SJCRH30 (cell line): ENCODE data around the gene FMN2. TPM values are rescaled to one million over a fixed set of nuclear protein-coding genes. Genes with fewer than 3 reads are reported as not detected.
"Not testable (repeated sequence)": the region's sequence is repeated elsewhere in the genome, so short reads cannot be mapped to it uniquely, and the experiment has no call there.

Source experiments
- DNase-seq, 2 experiments: peaks; one replicate each; pipeline ENCODE4 v3.0.0-alpha.2; 2015 to 2020
- H3K27ac ChIP-seq: fragments of 250-450 bp; sonication (Bioruptor Pico); 2 replicates; pipeline ENCODE4 v1.5.1; 2020; ENCODE audit warnings: mild to moderate bottlenecking, moderate library complexity
- H3K27me3 ChIP-seq: fragments of 250-450 bp; sonication (Bioruptor Pico); 2 replicates; pipeline ENCODE4 v1.5.1; 2020; ENCODE audit warnings: mild to moderate bottlenecking, moderate library complexity
- H3K36me3 ChIP-seq: fragments of 250-450 bp; sonication (Bioruptor Pico); 2 replicates; pipeline ENCODE4 v1.5.1; 2020; ENCODE audit warnings: mild to moderate bottlenecking, moderate library complexity
- H3K4me1 ChIP-seq: fragments of 250-450 bp; sonication (Bioruptor Pico); 2 replicates; pipeline ENCODE4 v1.5.1; 2020; ENCODE audit warnings: mild to moderate bottlenecking, moderate library complexity
- H3K4me3 ChIP-seq: fragments of 250-450 bp; sonication (Bioruptor Pico); 2 replicates; pipeline ENCODE4 v1.5.1; 2020; ENCODE audit warnings: mild to moderate bottlenecking, moderate library complexity
- H3K9me3 ChIP-seq: fragments of 250-450 bp; sonication (Bioruptor Pico); replicated peaks from 2 replicates; pipeline ENCODE4 v1.5.1; 2020; ENCODE audit warnings: mild to moderate bottlenecking, moderate library complexity
- total RNA-seq: library from RNA; depleted of rRNA; stranded (reverse); fragments of >200 nt; shearing (Covaris generic); gene quantifications from 2 replicates; pipeline ENCODE4 v1.2.3, GENCODE V29; 2014

FMN2 gene
- total RNA-seq, 1 experiment from 2014 or later, result not detected

GRCh38 chr1:240385985-240386978 lies 294.6 kb downstream of the FMN2 start:
- DNase-seq, result no peak
- Histone ChIP-seq H3K36me3 (no peaks in the 10 kb centered on the region), H3K27ac (no peak overlapping the region), H3K27me3 (no peaks in the 10 kb centered on the region), H3K4me3 (no peak overlapping the region), H3K4me1 (no peaks in the 10 kb centered on the region), H3K9me3 (no peaks in the 10 kb centered on the region)

- Histone ChIP-seq H3K4me1 (no peaks in the 10 kb centered on the region), H3K4me3 (no peak overlapping the region), H3K36me3 (no peaks in the 10 kb centered on the region), H3K27me3 (no peaks in the 10 kb centered on the region), H3K9me3 (no peaks in the 10 kb centered on the region), H3K27ac (no peak overlapping the region)
- no peak for DNase-seq
Observed at GRCh38 chr1:240387051-240387450, 295.4 kb downstream of the FMN2 start.

- Histone ChIP-seq H3K4me1 (no peaks in the 10 kb centered on the region), H3K27ac (no peak overlapping the region), H3K27me3 (no peaks in the 10 kb centered on the region), H3K36me3 (no peaks in the 10 kb centered on the region), H3K4me3 (no peak overlapping the region), H3K9me3 (no peaks in the 10 kb centered on the region)
- DNase-seq, result no peak
Observed at GRCh38 chr1:240391660-240392260, 300.1 kb downstream of the FMN2 start.

GRCh38 chr1:240394353-240394752 lies 302.7 kb downstream of the FMN2 start:
- Histone ChIP-seq H3K36me3 (no peaks in the 10 kb centered on the region), H3K27ac (no peak overlapping the region), H3K4me3 (no peak overlapping the region), H3K27me3 (no peaks in the 10 kb centered on the region), H3K4me1 (no peaks in the 10 kb centered on the region), H3K9me3 (no peaks in the 10 kb centered on the region)
- no peak for DNase-seq

- DNase-seq, result no peak
- Histone ChIP-seq H3K4me1 (no peaks in the 10 kb centered on the region), H3K36me3 (no peaks in the 10 kb centered on the region), H3K27ac (no peak overlapping the region), H3K4me3 (no peak overlapping the region), H3K9me3 (no peaks in the 10 kb centered on the region), H3K27me3 (no peaks in the 10 kb centered on the region)
Observed at GRCh38 chr1:240395336-240395735, 303.7 kb downstream of the FMN2 start.

- no peak overlapping the region for H3K27ac ChIP-seq
- DNase-seq, result no peak
- H3K36me3 ChIP-seq, result no peaks in the 10 kb centered on the region
- no peaks in the 10 kb centered on the region for H3K27me3 ChIP-seq
- no peaks in the 10 kb centered on the region for H3K9me3 ChIP-seq
- no peak overlapping the region for H3K4me3 ChIP-seq
- no peaks in the 10 kb centered on the region for H3K4me1 ChIP-seq
Observed at GRCh38 chr1:240399381-240399780, 307.7 kb downstream of the FMN2 start.

GRCh38 chr1:240401731-240402130 lies 310.0 kb downstream of the FMN2 start:
- Histone ChIP-seq H3K27me3 (no peaks in the 10 kb centered on the region), H3K27ac (no peak overlapping the region), H3K36me3 (no peaks in the 10 kb centered on the region), H3K4me3 (no peak overlapping the region), H3K9me3 (no peaks in the 10 kb centered on the region), H3K4me1 (no peaks in the 10 kb centered on the region)
- DNase-seq, result no peak

- no peak overlapping the region for H3K4me3 ChIP-seq
- no peak overlapping the region for H3K27ac ChIP-seq
- DNase-seq, result no peak
- H3K9me3 ChIP-seq, result no peaks in the 10 kb centered on the region
- no peaks in the 10 kb centered on the region for H3K36me3 ChIP-seq
- no peaks in the 10 kb centered on the region for H3K4me1 ChIP-seq
- H3K27me3 ChIP-seq, result no peaks in the 10 kb centered on the region
Observed at GRCh38 chr1:240402326-240402725, 310.6 kb downstream of the FMN2 start.

GRCh38 chr1:240404286-240404685 lies 312.6 kb downstream of the FMN2 start:
- Histone ChIP-seq H3K36me3 (no peaks in the 10 kb centered on the region), H3K4me1 (no peaks in the 10 kb centered on the region), H3K9me3 (no peaks in the 10 kb centered on the region), H3K4me3 (no peak overlapping the region), H3K27ac (no peak overlapping the region), H3K27me3 (no peaks in the 10 kb centered on the region)
- DNase-seq, result no peak

GRCh38 chr1:240405751-240406150 lies 314.1 kb downstream of the FMN2 start:
- Histone ChIP-seq H3K4me1 (no peaks in the 10 kb centered on the region), H3K27me3 (no peaks in the 10 kb centered on the region), H3K9me3 (no peaks in the 10 kb centered on the region), H3K4me3 (no peak overlapping the region), H3K27ac (no peak overlapping the region), H3K36me3 (no peaks in the 10 kb centered on the region)
- no peak for DNase-seq

- Histone ChIP-seq H3K27me3 (no peaks in the 10 kb centered on the region), H3K4me1 (no peaks in the 10 kb centered on the region), H3K9me3 (no peaks in the 10 kb centered on the region), H3K27ac (no peak overlapping the region), H3K4me3 (no peak overlapping the region), H3K36me3 (no peaks in the 10 kb centered on the region)
- no peak for DNase-seq
Observed at GRCh38 chr1:240407407-240407806, 315.7 kb downstream of the FMN2 start.

- Histone ChIP-seq H3K27ac (no peak overlapping the region), H3K36me3 (no peaks in the 10 kb centered on the region), H3K4me3 (no peak overlapping the region), H3K27me3 (no peaks in the 10 kb centered on the region), H3K9me3 (no peaks in the 10 kb centered on the region), H3K4me1 (no peaks in the 10 kb centered on the region)
- no peak for DNase-seq
Observed at GRCh38 chr1:240409615-240410014, 317.9 kb downstream of the FMN2 start.

- Histone ChIP-seq H3K4me1 (no peaks in the 10 kb centered on the region), H3K9me3 (no peaks in the 10 kb centered on the region), H3K27ac (no peak overlapping the region), H3K27me3 (no peaks in the 10 kb centered on the region), H3K4me3 (no peak overlapping the region), H3K36me3 (no peaks in the 10 kb centered on the region)
- no peak for DNase-seq
Observed at GRCh38 chr1:240413732-240414131, 322.0 kb downstream of the FMN2 start.

- DNase-seq, result no peak
Observed at GRCh38 chr1:240414237-240414636, 322.6 kb downstream of the FMN2 start.

GRCh38 chr1:240415011-240415410 lies 323.3 kb downstream of the FMN2 start:
- not testable (repeated sequence) for H3K9me3 ChIP-seq, H3K27me3 ChIP-seq, H3K36me3 ChIP-seq, H3K4me1 ChIP-seq, H3K27ac ChIP-seq, H3K4me3 ChIP-seq, DNase-seq

More at GRCh38 chr1:240414237-240414636, 322.6 kb downstream of the FMN2 start:
- Histone ChIP-seq H3K4me3 (no peak overlapping the region), H3K9me3 (no peaks in the 10 kb centered on the region), H3K36me3 (no peaks in the 10 kb centered on the region), H3K4me1 (no peaks in the 10 kb centered on the region), H3K27me3 (no peaks in the 10 kb centered on the region), H3K27ac (no peak overlapping the region)
